ENCODE measurements around the gene NOC4L.
"Not testable (repeated sequence)": the region's sequence is repeated elsewhere in the genome, so short reads cannot be mapped to it uniquely, and the experiment has no call there.

Gene NOC4L

DNA sequence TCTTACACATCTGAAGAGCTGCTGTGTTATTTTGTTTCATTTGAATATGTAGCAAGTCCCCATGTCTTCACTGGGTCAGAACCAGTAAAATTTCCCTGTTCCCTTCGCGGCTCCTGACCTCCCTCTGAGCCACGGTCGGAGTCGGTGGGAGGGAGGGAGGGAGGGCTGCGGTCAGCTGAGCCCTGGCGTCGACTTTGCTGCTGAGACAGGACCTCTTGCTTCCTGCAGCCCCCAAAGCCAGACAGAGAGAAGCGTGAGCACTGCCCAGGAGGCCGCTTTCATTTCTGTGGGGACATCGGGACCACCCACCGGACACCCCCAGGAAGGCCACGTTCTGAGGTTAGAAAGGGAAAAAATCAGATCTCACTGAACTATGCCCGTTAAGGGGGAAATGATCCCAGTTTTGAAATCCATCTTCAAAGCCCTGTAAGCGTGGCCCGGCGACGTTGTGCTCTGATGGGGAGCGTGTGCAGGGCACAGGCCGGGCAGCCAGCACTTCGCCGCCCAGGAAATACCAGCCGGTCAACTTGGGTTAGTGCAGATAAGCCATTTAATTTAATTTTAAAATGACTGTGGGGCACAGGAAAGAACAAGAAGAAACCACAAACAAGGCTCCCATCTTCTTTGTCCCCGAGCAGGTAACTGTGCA is 42.1 kb downstream of the NOC4L start:
- DNase-seq = no peak

- DNase-seq = no peak
Observed at GRCh38 chr12:132186857-132187620, 42.8 kb downstream of the NOC4L start.

GRCh38 chr12:132187646-132188450 is 43.6 kb downstream of the NOC4L start:
- no peak for DNase-seq

DNA sequence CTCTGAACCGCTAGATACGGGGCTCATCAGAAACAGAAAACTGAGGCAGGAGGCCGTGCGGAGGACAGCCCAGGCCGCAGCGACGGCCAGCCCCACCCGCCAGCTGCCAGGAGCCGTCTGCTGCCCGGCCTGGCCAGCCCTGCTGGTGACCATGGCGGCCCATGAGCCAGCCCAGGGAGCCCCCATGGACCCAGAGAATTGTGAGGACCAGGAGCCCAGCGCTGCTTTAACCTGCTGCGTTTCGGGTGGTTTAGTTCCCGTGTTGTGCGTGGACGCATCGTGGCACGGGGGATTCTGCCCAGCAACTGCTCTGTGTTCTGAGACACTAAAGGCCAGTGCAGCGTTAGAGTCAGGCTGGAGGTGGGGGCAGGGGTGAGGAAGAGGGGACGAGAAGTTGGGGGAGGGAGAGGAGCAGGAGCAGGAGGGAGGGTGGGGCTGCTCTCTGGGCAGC is 44.2 kb downstream of the NOC4L start:
- DNase-seq = no peak

DNA sequence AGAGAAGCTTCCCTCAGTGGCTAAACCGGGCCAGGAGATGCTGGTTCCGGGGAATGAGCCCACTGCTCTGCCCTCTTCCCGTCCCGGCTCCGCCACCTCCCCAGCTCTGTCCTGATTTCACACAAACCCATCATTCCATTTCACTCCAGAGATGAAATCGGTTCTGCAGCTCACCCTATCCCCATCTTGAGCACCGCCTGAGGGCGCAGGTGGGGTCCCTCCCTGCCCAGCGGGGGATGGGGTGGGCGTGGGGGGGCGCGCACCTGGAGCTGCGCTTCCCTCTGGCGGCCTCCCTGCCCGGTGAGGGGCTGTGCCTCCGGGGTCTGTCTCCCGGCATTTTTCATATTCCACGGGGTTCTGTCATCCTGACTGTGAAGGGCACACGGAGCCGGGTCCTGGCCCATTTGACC is 44.7 kb downstream of the NOC4L start:
- no peak for DNase-seq

DNA sequence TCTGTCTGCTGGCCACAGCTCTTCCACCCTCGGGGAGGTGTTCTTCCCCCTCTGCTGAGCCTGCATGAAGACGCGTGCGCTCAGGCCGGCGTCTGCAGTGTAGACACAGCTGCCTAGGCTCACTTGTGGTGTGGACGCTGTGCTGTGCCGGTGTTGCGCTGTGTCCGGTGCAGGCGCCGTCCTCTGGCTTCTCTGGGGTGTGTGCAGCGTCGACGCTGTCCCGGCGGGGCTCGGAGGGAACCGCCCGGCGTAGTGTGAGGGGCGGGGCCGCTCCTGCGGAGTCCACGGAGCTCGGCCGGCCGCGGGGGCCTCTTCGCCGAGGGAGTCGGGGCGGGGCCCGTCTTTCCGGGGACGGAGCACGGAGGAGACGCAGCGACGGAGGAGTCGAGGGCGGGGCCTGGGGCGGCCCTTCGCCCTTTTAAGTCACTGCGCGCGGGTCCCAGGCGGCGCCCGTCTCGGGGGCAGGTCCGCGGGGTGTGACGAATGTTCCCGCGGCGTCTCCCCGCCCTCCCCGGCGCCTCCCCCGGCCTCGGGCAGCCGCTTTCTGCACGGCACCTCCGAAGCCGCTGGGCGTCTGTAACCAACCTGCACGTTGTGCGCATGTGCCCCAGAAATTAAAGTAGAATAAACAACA is 45.2 kb downstream of the NOC4L start:
- peak; percentile 84 to 93 for DNase-seq

GRCh38 chr12:132190012-132190755 is 45.9 kb downstream of the NOC4L start:
- DNase-seq = peak in 1 of 2 experiments; percentile 16

DNA sequence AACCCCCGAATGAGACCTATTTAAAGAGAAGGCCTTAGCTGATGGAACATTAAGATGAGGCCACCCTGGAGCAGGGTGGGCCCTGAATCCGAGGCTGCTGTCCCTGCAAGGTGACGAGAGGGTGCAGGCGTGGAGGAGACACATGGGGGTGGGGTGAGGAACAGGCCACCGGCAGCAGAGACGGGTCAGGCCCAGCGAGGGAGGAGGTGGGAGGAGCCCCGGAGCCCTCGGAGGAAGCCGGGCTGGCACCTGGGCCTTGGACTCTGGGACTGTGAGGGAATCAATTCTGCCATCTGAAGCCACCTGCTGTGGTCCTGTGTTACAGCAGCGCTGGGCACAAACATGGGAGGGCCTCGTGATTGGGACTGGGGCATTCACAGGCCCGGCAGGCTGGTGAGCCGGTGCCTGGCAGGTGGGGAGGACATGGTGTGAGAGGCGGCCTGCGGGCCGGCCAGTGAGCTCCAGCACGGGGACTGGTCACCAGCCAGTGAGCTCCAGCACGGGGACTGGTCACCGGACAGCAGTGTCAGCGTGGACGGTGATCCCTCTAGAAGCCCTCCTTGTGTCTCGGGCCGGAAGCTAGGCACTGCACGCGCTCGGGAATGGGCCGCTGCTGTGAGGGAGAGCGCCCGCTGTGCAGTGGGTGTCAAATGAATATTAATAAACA is 46.7 kb downstream of the NOC4L start:
- peak in 1 of 2 experiments; percentile 9 for DNase-seq

- DNase-seq = no peak
Observed at GRCh38 chr12:132191715-132192553, 47.7 kb downstream of the NOC4L start.

DNA sequence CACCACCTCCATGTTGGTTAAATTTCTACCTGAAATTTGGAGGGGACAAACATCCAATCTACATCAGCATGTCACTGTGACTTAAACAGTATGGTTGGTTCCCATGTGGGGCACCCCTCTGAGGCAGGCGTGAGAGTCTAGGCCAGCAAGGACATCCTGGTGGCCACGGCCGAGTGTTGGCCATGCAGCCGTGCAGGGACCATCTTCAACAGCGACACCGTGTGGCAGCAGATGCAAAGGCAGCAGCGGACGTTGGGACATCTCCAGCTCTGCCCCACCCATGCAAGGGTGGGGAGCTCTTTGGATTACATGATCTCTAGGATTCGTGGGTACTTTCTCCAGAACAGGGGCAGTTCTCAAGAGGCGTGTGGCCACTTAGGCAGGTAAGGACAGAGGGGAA is 49.8 kb downstream of the NOC4L start:
- no peak for DNase-seq

DNA sequence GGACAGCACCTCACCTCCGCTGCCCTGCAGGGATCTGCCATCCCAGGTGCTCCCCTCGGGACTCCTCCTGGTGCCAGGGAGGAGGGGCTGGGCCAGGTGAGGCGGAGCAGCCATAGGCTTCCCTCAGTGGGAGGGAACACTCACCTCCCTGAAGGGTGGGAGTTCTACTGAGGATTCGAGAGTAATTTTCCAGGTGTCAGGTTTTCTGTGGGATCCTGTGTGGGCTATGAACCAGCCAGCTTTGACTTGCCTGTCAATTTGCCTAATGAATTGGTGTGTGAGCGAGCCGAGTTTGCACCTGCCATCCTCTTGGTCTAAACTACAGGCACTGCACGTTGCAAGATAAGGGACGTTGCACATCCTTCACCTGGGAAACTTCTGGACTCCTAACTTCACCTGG is 50.3 kb downstream of the NOC4L start:
- no peak for DNase-seq

- DNase-seq = not testable (repeated sequence)
Observed at GRCh38 chr12:132195242-132195641, 51.0 kb downstream of the NOC4L start.

DNA sequence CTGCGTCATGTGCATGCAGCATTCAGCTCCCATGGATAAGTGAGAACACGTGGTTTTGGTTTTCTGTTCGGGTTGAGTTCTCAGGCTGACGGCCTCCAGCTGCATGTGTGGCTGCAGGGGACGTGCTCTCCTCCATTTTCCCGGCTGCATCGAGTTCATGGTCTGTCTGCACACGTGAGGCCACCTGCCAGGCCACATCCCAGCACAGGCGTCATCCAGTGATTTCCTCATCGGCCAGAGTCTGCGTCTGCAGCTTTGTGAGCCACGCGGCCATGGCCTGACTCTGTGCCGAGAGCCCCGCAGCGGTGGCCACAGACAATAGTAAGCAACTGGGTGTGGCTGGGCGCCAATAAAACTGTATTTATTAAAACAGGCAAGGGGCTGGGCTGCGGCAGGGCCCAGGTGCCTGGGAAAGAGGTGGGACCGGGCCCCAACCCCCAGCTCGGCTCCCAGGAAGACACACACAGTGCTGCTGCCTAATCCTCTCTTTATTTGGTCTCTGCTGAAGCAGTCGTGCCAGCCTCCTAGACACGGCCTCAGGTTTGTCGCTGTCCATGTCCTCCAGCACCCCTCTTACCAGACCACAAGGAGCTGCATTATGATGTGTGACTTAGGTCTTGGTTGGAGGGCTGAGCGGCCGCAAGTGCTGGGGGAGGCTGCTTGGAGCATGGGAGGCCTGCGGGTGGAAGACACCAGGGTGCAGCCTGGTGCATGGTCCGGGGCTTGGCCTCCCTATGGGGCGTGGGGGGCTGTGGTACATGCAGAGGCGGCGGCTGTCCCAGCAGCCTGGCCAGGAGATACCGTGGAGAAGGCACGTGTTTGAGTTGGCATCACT is 52.0 kb downstream of the NOC4L start:
- DNase-seq = peak; percentile 70 to 88

- no peak for DNase-seq
Observed at GRCh38 chr12:132196873-132197390, 52.7 kb downstream of the NOC4L start.

DNA sequence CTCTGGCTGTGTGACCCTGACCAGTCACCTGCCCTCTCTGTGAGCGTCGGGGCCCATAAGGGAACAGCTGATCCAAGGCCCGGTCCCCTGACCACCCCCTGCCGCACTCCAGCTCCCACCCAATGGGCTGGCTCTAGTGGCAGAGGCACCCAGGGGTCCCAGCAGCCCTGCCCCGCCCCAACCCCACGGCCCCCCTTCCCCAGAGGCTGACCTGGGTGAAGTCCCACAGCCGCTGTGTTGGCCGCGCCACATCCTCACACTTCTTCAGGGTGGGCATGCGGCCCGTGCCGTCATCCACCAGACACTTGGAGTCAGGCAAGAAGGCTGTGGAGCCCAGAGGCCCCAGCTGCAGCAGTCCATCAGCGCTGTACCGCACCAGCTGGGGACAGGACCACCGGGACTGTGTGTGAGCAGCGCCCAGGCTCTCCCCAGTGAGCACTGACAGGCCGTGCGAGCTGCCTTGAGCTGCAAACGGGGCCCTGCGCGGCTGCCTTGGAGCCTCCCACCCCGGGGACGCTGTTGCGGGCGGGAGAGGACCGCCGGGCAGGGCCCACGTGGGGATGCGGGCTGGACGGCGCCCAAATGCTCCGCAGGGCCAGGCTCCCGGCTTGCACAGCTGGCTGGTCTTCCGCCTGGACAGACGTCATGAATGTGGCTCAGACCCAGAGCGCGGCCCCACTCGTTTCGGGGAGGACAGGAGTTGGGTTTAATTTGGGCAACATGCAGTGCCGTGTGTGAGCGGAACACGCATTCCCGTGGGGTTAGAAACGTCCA is 53.5 kb downstream of the NOC4L start:
- DNase-seq = no peak

DNA sequence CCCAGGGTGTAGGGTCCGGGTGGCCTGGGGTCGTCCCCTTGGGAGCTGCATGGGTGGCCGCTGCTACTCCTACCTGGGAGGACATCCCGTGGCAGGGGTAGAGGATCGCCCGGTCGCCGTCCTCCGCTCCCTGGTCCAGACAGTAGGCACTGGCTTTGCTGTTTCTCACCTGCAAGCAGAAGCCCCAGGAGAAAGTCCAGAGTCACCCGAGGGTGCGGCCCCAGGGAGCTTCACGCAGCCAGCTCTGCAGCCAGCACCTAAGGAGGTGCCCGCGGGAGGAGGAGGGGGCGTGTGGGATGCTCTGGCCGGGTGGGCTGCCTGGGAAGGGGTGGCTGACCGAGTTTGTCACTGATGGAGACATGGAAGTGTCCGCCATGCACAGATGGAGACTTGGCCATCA is 54.8 kb downstream of the NOC4L start:
- no peak for DNase-seq

DNA sequence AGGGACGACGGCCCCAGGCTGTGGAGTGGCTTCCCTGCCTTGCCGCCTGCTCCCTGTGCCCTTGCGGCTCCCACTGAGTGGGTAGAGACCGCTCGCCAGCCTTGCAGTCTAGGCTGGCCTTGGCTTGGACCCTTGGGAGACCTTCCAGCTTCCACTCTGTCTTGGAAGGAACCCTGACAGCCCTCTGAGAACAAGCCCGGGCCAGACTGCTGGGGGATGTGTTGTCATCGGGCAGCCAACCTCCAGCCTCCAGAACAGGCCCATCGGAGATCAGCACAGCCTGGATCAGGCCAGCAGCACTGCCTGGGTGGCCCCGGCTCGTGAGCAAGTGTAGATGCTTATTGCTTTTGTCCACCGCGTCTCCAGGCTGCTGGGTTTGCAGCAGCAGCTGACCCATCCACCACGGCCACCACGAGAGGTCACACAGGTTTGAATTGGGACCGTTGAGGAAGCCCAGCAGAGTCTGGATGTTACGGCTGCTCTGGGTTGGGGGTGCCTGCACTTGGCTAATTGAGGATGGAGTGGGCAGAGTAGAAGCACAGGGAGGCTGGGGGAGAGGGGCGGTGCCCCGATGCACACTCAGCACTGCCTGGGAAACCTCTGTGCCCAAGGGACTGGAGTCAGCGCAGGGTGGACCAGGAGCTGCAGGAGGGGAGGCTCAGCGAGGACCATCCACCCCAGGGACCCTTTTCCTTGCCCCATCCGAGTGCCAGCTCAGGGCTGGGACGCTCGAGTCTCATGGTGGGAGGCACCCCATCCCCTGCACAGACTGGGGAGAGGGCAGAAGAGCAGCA is 55.5 kb downstream of the NOC4L start:
- DNase-seq = no peak

GRCh38 chr12:132200800-132201199 is 56.5 kb downstream of the NOC4L start:
- DNase-seq = no peak

Measured in SHP77 (cell line).